Activated gamma-delta T cell treated with Interleukin-2 at 50 U/mL for 16 hours (primary cell): Measurements from ENCODE around the gene HFM1.

Source experiments
- DNase-seq: peaks from one replicate; pipeline ENCODE4 v3.0.0-alpha.2; 2020

Gene HFM1

GRCh38 chr1:91244737-91245136 is 159.9 kb downstream of the HFM1 start:
- DNase-seq: no peak

GRCh38 chr1:91243171-91243570 is 161.5 kb downstream of the HFM1 start:
- DNase-seq: no peak

DNA sequence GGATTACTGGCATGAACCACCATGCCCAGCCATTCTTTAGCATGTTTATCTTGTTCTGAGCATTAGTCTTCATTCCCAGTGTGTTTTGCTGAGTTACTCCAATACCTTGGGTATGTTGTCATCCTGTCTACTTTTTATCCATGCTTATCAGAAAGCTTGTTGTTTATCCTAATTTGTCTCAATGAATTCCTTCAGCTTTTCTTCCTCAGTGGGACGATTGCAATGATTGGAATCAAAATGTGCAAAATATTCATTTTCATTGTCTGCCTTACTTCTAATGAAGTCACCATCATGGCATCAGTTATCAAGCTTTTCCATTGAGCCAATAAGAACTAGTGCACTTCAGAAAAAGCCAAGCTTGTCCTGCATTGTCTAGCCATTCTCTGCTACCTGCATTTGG is 170.5 kb downstream of the HFM1 start:
- no peak for DNase-seq

DNA sequence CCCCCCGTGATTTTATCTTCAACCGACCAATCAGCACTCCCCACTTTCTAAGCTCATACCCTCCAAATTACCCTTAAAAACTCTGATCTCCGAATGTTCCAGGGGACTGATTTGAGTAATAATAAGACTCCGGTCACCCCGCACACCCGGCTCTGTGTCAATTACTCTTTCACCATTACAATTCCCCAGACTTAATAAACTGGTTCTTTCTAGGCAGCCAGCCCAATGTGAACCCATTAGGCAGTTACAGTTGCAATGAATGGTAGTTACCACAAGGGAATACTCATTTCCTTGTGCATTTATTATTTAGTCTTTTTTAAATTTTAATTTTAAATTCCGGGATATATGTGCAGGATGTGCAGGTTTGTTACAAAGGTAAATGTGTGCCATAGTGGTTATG is 177.9 kb downstream of the HFM1 start:
- no peak for DNase-seq

- DNase-seq: no peak
These were observed 179.8 kb downstream of the HFM1 start for GRCh38 chr1:91224878-91225277.

GRCh38 chr1:91221017-91221416 is 183.6 kb downstream of the HFM1 start:
- no peak for DNase-seq

GRCh38 chr1:91217911-91218310 is 186.7 kb downstream of the HFM1 start:
- no peak for DNase-seq
